ENCODE data around the gene IGSF22. TPM values are rescaled to one million over a fixed set of nuclear protein-coding genes. Genes with fewer than 3 reads are reported as not detected.
"Not testable (repeated sequence)": the region's sequence is repeated elsewhere in the genome, so short reads cannot be mapped to it uniquely, and the experiment has no call there.

IGSF22 gene
- total RNA-seq, 2 experiments from 2014 or later, result 0.48 to 0.92 TPM

DNA sequence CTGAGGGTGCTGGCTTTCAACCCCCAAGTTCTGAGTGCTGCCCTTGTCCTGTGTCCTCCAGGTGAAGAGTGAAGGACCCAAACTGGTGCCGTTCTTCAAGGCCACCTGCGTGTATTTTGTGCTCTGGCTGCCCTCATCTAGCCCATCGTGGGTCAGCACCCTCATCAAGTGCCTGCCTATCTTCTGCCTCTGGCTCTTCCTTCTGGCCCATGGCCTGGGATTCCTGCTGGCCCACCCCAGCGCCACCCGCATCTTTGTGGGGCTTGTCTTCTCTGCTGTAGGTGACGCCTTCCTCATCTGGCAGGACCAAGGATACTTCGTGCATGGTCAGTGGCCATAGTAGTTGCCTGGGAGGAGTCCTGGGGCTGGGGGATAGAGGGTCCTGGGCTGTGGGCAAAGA, 25.1 kb downstream of the IGSF22 start:
- POLR2A ChIA-PET, result no interaction called here
- CTCF ChIA-PET, result no interaction called here

DNA sequence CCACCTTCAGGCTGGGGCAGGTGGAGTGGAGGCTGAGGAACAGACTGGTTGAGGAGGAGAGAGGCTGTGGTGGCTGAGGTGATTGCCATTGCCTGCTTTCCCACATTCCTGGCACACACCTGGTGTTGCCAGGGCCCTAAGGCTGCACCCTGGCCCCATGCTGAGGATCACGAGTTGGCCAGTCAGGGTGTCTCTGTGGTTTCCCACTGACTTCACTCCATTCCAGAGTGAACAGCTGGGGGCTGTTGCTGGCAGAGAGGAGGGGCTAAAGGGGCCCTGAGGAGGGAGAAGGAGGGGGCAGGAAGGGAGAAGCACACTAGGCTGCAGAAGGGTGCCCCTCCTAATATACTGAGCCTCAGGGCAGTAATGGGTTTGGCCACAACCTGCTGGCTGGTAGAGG, 25.6 kb downstream of the IGSF22 start:
- ChIA-PET POLR2A (no interaction called here), CTCF (no interaction called here)

DNA sequence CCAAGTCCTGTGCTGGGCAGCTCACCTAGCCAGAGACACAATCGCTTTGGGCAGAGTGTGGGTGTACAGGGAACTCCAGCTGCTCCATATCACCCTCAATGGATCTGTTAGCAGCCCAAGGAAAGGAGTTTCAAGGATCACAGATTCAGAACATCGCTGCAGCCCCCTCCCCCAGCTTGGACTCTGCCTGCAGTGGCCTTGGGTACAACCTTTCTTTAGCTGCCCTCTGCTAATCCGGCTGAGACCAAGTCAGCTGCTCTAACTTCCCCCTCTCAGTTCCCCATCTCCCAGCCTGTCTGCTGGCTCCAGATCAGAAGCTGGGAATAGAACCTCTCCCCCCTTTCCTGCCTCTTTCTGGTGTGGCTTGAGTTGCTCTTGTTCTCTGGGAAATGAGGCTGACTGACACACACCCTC, 26.1 kb downstream of the IGSF22 start:
- POLR2A ChIA-PET, result no interaction called here
- CTCF ChIA-PET, result no interaction called here

DNA sequence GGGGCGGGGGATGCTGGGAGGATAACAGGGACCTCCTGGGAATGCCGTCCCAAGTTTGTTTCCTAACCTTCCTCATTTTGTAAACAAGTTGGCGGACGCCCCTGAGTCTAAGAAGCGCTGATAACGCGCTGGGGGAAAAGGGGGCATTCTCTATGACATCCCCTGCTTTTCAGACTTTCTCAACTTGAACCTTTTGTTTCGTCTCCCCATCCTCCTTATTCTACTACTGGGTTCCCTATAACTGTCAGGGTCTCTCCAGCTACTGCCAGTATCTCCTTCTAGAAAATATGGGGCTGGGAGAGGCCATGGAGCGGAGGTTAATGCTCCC, 26.8 kb downstream of the IGSF22 start:
- CTCF ChIA-PET, result interaction anchor here (1.6 kb wide), 1 partner anchor 23 kb away, joined by 5 read pairs; no protein-coding TSS in a partner anchor
- POLR2A ChIA-PET, result no interaction called here

DNA sequence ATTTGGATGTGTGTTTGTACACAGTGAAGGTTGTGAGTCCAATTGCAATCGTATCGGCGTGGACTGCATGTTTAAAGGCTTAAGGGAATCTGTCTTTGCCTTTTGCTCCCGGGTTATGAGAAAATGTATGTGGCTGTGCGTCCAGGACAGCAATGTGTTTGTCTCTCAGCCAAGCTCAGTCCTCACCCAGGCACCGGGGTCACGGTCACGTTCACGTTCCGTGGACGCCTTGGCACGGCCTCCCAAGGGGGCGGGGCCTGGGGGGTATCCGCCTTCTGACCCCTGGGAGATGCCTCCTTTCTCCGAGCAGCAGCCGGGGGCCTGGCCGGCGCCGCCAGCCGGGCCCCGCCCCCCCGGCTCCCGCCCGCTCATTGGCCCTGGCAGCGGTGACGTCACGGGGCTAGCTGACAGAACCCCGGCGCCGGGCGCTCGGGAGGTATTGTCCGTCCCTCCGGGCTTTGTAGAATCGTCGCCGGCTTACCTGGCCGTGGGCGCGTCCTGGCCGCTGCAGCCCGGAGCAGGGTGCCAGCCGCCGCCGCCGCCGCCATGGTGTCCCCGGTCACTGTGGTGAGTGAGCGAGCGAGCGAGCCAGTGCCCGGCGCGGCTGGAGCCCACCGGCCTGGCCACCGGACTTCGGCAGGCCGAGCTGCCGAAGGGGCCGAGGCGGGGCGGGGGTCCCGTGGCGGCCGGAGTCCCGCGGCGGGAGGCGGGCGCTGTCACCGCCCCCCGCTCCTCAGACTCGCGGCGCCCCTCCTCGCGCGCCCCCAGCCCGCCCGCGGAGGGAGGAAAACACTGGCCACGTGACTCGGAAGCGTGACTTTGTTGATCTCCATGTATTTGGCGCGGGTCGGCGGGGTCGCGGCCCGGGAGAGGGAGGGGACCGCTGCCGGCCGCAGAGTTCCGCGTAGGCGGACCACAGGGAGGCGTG, 27.4 kb downstream of the IGSF22 start, which contains the start of gene TMEM86A:
TMEM86A (plus strand) TSS at position 439 of the 928 bp plus-strand sequence; CDS start at position 547, 108 bp downstream.
- POLR2A ChIA-PET, result no interaction called here
- CTCF ChIA-PET, result interaction anchor here (1.6 kb wide), 1 partner anchor 23 kb away, joined by 5 read pairs; no protein-coding TSS in a partner anchor

DNA sequence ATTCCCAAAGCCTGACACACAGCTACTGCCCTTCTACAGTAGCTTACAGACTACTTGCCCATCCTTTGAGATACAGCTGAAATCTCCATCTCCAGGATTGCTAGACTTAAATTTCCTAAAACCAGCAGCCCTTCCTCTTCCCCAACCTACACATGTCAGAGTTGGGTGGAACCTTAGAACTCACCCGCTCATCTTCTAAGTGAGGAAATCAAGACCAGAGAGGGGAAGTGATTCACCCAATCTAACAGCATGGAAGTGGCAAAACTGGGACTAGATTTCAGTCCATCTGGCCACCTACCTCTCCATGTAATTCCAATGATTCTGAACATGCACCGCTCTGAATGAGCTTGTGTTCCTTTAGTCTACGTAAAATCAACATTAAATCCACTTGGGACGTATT, 28.4 kb downstream of the IGSF22 start:
- CTCF ChIA-PET, result no interaction called here
- POLR2A ChIA-PET, result no interaction called here

DNA sequence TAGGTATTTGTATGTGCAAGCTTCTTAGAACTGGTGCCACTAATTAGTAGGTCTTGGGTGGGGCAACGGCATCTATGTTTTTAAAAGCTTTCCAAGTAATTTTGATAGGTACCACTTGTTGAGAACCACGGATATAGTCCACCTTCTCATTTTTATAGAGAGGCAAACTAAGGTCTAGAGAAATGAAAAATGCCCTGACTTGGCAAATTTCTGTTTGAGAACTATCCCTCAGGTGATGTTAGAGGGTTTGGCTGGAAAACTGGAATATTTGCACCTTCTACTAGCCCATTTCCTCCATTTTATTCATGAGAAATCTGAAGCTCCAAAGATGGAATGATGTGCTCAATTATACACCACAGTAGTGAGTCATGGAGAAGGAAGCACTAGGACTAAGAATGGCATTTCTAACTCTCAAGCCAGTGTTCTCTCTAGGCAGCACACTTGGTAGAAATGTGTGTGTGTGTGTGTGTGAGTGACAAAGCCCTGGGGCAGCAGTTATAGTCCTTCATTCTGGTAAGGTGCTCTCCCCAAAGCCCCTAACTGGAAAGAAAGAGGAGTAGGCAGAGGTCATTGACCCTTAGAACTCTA, 29.3 kb downstream of the IGSF22 start:
- CTCF ChIA-PET, result no interaction called here
- POLR2A ChIA-PET, result no interaction called here

DNA sequence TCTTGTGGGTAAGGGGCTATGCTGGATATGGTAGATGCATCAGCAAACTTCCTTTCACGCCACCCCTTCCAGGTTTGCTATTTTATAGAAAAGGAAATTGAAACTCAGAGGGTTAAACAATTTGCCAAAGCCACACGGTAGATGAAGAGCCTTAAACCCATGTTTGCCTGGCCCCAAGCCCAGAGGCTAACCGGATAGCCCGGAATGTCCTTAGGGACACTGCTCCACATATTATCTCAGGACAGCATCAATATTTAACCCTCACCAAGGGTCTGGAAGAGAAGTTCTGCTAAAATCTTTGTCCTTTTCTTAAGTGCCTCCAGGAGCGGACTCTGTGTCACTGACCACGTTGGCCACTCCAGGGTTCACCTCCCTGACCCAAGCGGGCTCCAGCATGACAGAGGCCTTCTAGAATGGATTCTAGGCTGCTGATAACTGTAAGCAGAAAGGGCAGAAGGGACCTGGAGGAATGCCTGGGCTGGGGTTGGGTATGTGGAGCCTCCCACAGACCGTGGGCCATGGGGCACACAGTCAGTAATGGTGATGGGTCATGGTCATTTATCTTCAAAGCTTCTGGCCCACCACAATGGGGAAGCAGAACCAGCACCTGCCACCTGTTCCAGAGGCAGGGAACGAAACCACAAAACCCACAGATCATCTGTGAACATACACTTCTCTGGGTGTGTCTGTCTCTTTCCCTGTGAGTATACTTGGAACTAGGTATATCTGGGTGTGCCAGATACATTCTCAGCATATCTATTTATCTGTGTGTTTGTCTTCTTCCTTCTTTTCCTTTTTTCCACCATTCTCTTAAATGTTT, 32.8 kb downstream of the IGSF22 start:
- CTCF ChIA-PET, result no interaction called here
- POLR2A ChIA-PET, result no interaction called here

DNA sequence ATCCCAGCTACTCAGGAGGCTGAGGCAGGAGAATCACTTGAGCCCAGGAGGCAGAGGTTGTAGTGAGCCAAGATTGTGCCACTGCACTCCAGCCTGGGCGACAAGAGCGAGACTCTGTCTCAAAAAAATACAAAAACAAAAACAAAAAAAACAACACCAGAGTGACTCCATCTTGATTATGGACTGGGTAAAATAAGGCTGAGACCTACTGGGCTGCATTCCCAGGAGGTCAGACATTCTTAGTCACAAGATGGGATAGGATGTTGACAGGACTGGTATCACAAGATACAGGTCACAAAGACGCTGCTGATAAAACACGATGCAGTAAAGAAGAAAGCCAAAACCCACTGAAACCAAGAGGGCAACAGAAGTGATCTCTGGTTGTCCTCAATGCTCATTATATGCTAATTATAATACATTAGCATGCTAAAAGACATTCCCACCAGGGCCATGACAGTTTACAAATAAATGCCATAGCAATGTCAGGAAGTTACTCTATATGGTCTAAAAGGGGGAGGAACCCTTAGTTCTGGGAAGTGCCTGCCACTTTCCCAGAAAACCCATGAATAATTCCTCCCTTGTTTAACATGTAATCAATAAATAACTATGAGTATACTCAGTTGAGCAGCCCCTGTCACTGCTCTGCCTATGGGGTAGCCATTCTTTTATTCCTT, 34.4 kb downstream of the IGSF22 start:
- CTCF ChIA-PET, POLR2A ChIA-PET: not testable (repeated sequence)

DNA sequence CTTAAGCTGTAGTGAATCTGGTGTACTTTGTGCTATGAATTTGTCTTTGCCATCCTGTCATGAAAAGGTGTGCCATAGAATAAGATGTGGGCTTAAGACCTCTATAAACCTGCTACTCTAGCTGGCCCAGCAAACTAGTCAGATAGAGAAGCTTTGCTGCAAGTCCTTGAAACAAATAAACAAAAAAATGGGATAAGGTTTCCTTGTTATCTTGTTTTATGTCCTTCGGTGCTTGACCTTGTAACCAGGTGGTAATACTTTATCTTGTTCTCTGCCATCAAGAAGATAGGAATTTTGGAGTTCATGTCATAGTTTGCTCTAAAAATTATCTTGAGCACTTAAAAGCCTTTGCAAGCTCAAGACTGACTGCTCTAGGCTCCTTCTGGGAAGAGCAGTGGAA, 41.7 kb downstream of the IGSF22 start:
- CTCF ChIA-PET, result no interaction called here
- POLR2A ChIA-PET, result interaction anchor here (0.5 kb wide), 1 partner anchor 167 kb away, joined by 4 read pairs; no protein-coding TSS in a partner anchor

DNA sequence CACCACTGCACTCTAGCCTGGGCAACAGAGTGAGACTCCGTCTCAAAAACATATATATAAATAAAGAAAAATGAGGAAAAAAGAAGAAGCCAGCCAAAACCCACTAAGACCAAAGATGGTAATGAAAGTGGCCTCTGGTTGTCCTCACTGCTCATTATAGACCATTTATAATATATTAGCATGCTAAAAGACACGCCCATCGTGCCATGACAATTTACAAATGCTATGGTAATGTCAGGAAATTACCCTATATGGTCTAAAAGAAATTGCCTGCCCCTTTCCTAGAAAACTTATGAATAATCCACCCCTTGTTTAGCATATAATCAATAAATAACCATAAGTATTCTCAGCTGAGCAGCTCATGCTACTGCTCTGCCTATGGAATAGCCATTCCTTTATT, 43.5 kb downstream of the IGSF22 start:
- ChIA-PET POLR2A (no interaction called here), CTCF (no interaction called here)

DNA sequence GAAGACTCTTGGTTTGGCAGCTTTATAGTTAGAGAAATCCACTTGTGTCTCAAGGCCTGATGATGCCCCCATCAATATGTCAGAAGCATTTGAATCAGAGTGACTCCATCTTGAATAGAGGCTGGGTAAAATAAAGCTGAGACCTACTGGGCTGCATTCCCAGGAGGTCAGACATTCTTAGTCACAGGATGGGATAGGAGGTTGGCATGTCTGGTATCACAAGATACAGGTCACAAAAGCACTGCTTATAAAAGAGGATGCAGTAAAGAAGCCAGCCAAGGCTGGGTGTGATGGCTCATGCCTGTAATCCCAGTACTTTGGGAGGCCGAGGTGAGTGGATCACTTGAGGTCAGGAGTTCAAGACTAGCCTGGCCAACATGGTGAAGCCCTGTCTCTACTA, 44.0 kb downstream of the IGSF22 start:
- POLR2A ChIA-PET, result not testable (repeated sequence)
- CTCF ChIA-PET, result interaction anchor here (1.1 kb wide), 1 partner anchor 10 kb away, joined by 3 read pairs; no protein-coding TSS in a partner anchor

DNA sequence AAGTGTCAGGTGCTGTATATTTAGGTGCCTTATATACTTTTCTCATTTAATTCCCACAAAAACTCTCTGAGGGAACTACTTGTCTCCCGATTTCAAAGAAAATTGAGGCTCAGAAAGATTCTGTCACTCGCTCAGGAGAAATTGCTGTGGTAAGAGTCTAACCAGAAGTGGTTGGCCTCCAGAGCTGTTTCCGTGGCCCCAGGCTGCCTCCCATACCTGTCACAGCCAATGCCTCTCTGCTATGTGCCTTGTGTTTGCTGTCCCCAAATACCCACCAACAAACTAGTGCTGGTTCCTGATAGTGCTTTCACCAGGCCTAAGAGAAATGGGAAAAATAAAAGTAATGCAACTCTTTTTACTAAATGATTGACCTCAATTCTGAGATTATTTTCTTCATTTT, 48.4 kb downstream of the IGSF22 start:
- POLR2A ChIA-PET, result no interaction called here

DNA sequence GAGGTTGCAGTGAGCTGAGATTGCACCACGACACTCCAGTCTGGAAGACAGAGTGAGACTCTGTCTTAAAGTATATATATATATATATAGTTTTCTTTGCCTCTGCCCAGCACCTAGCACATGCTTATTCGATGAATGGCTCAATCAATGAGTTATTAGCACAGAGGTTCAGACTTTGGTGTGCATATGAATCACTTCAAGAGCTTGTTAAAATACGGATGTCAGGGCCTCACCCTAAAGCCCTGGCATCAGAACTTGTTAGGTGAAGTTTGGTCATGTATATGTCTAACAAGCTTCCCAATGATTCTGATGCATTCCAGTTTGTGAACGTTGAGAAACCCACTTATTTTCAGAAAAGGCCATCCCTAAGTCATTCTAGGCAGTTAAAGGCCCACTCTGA, 49.2 kb downstream of the IGSF22 start:
- POLR2A ChIA-PET, result no interaction called here

More for the DNA sequence above, 48.4 kb downstream of the IGSF22 start:
- CTCF ChIA-PET, result interaction anchor here (1.3 kb wide), 1 partner anchor 44 kb away, joined by 3 read pairs; no protein-coding TSS in a partner anchor

DNA sequence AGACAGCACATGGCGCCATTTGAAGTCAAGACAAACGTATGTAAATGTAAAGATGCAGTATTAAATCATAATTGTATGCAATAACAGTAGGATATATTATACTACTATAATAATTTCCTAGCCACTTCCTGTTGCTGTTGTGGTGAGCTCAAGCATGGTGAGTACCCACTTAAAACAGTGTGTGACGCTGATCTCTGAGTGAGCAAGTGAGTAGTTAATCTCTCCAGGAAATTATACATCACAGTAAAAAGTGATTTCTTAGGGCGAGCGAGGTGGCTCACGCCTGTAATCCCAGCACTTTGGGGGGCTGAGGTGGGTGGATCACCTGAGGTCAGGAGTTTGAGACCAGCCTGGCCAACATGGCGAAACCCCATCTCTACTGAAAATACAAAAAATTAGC, 53.8 kb downstream of the IGSF22 start:
- CTCF ChIA-PET, result interaction anchor here (0.9 to 1.1 kb wide), 2 partner anchors 9 to 36 kb away, joined by 3 read pairs; no protein-coding TSS in a partner anchor
- POLR2A ChIA-PET, result interaction anchor here (0.8 kb wide), 1 partner anchor 38 kb away, joined by 3 read pairs; the partner anchor contains the start of gene SPTY2D1

More for the DNA sequence above, 49.2 kb downstream of the IGSF22 start:
- CTCF ChIA-PET, result interaction anchor here (0.7 to 1.3 kb wide), 3 partner anchors 45 to 281 kb away, joined by 3 to 4 read pairs (median 3); no protein-coding TSS in a partner anchor

DNA sequence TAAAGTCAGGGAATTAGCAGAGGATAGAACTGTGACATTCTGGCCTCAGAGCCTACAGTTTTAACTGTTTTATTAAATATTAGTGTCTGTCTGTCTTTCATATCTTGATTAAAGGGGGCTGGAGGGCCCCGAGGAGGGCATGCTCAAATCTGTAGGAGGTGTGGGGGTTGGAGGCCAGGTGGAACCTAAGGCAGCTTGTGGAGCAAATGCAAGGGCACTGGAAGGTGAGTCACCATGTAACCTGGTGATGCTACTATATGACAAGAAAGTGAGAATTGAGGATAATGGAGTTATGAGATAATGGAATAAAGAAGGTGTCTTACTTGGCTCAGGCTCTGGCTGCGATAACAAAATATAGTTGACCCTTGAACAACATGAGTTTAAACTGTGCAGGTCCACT, 54.7 kb downstream of the IGSF22 start:
- CTCF ChIA-PET, result no interaction called here
- POLR2A ChIA-PET, result no interaction called here

DNA sequence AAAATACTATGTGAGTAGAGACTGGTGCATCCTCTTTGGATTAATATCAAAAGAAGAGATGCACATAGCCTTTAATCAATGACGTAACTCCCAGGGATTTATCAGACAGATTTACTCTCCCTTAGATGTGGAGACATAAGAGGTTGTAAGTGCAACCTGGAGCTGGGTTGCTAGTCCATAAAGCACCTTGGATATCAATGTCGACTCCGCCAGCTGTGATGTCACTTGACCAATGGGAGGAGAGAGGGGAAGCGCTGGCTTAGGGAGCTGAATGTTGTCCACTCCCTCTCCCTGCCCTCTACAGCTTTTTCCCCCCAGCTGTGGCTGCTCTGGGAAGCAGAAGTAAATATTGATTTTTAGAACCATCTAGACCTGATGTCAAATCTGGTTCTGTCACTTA, 56.3 kb downstream of the IGSF22 start:
- ChIA-PET POLR2A (no interaction called here), CTCF (no interaction called here)

DNA sequence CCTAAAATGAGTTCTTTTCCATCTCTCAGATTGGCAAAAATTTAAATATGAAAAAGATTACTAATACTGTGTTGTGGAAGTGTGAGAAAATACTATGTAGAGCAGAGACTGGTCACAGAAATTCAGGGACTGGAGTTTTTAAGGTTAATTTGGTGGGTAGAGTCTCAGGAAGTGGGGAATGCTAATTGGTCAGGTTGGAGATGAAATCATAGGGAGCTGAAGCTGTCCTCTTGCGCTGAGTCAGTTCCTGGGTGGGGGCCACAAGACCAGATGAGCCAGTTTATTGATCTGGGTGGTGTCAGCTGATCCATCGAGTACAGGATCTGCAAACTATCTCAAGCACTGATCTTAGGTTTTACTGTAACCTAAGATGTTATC, 56.8 kb downstream of the IGSF22 start:
- ChIA-PET CTCF (no interaction called here), POLR2A (no interaction called here)

DNA sequence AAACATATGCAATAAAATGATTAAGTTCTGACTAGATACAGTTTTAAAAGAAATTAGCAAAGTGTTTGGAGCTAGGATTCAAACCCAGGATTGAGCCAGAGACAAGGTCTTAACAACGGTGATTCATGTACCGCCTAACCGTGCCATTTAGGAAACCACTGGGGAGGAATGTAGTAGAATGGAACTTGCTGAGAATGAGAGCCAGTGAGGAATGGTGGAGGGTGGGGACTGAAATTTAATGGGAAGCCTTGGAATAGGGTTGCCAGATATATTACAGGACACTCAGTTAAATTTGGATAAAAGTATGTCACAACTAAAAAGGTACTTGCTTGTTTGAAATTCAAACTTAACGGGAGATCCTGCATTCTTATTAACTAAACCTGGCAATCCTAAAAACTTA, 57.9 kb downstream of the IGSF22 start:
- CTCF ChIA-PET, result no interaction called here
- POLR2A ChIA-PET, result no interaction called here

Measured in activated CD8-positive, alpha-beta memory T cell treated with anti-CD3 and anti-CD28 coated beads for 36 hours (primary cell).